NCI-H524 treated with DMSO at 0.1 percent for 48 hours (cell line): ENCODE data around the gene MNT.

ENCODE experiments used
- DNase-seq: peaks from one replicate; lab custom pipeline; 2025; lab: John Stamatoyannopoulos, UW

Gene MNT

DNA sequence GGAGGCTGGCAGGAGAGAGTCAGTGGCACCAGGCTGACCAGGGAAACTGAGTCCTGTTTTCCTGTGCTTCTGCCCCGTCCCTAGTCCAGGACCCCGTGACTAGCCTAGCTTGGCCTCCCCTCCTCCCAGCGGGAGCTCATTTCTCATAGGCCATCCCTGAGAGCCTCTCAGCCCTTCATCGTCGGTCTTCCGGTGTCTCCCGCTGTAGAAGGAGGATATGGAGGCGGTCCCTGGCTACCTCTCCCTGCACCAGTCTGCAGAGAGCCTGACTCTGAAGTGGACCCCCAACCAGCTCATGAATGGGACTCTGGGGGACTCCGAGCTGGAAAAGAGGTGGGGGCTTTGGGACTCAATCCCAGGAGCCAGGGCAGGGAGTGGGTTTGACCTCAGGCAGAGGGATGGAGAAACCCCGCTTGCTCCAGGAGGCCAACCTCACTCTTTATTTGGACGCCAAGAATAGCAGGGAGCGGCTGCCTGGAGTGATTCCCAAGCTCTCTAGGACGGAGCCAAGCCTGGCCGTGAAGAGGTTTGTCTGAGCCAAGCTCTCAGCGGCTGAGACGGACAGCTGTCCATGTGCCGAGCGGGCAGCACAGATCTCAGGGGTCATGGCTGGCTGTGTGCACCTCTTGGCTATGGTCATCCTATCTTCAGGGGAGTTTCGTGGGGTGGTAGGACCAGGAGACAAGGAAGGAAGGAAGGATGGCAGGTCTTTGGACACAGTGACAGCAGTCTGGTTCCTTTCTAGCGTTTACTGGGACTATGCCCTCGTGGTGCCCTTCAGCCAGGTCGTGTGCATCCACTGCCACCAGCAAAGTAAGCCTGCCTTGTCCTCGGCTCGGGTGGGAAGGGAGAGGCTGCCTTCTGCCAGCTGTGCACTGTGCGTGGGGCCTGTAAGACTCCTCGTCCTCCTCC, 36.8 kb downstream of the MNT start:
- no peak for DNase-seq

DNA sequence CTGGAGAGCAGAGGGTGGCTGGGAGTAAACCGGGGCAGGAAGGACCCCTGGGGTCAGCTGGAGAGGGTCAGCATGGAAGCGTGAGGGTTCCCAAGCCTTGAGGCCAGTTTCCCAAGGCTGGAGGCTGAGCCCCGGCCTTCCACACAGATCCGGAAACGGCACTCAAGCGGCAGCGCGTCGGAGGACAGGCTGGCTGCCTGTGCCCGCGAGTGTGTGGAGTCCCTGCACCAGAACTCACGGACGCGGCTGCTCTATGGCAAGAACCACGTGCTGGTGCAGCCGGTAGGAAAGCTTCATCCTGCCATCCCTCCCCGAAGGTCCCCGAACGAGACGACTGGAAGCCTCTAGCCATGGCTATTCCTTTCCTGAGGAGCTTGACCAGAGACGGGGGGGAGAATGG, 37.5 kb downstream of the MNT start:
- DNase-seq: no peak

DNA sequence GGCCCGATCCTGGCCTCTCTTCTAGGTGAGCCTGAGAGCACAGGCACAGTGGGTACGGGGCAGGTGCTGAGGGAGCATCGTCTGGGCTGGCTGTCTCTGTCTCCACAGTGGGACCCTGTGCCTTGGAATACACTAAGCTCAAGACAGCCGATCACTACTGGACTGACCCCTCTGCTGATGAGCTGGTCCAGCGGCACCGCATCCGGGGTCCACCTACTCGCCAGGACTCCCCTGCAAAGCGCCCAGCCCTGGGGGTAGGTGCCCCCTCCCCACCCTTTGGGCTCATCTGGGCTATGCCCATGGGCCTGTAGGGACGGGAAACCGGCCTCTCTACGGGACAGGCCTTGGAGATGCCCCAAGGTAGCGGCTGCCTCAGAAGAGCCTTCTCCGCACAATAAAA, 38.0 kb downstream of the MNT start:
- DNase-seq: no peak

DNA sequence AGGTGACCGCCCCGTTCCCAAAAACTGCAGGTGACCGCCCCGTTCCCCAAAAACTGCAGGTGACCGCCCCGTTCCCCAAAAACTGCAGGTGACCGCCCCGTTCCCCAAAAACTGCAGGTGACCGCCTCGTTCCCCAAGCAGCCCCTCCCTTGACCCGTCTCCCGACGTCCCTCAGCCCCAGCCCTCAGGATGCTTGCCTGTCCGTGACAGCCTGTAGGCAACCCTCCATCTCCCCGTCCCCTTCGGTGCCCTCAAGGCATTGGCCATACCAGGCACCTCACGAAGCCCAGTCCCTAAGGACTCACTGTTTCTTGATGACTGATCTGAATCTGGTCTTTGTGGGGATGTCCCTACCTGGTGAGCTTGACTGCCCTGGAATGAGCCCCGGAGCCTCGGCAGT, 38.4 kb downstream of the MNT start:
- DNase-seq: no peak

DNA sequence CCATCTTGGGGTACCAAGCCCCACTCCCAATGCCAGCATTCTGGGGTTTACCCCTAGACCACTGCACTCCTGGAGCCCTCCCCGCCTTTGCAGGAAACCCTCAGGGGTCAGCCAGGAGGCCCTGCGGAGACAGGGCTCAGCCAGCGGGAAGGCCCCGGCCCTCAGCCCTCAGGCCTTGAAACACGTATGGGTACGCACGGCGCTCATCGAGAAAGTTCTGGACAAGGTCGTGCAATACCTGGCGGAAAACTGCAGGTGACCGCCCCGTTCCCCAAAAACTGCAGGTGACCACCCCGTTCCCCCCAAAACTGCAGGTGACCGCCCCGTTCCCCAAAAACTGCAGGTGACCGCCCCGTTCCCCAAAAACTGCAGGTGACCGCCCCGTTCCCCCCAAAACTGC, 38.8 kb downstream of the MNT start:
- no peak for DNase-seq

DNA sequence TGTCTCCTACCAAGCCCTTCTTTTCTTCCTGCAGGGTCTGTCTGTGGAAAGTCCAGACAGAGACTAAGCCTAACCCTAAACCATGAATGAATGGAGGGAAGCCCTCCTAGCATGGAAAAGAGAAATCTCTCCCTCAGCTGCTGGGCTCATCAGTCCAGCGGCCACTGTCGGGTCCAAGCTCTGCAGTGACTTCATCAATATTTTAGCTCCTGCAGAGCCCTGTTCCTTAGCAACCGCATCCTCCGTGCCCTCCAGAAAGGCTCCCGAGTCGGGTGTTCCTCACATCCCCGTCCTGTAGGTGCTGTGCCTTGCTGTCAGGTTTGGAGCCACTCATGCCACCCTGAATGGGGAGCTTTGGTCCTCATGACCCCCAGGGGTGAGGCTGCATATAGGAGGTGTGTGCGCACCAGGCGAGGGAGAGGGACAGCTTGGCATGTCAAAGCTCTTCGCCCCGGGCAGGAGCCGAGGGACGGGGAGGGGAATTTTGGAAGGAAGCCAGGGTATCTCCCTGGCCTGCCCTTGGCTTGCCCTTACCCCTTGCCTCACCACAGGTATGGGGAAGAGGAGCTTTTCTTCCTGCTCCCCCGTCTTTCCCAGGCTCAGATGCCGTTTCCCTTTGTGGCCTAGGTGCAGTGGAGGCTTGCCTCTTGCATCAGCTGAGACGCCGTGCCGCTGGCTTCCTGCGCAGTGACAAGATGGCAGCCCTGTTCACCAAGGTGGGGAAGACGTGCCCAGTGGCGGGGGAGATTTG, 39.7 kb downstream of the MNT start:
- DNase-seq: no peak

DNA sequence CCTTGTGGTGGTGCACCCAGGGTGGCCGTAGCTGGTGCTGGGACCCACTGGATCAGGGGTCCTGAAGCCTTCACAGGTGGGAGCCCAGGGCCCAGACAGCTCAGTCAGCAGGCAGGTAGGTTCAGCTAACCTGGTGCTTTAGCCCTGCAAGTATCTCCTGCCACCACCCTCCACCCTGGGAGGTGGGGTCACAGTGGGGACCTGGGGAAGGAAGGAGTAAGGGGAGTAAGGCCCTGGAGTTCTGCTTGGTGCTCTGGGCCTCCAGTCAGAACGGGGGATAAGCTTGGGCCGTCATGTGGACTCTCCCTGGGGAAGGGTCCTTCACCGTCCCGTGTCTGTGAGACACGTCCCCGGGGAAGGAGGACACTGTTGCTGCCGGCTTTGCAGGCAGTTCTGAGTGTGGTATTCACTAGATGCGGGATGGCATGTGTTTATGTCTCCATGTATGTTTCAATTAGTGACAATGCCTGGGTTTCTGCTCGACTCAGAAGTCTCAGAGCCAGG, 42.9 kb downstream of the MNT start:
- no peak for DNase-seq

DNA sequence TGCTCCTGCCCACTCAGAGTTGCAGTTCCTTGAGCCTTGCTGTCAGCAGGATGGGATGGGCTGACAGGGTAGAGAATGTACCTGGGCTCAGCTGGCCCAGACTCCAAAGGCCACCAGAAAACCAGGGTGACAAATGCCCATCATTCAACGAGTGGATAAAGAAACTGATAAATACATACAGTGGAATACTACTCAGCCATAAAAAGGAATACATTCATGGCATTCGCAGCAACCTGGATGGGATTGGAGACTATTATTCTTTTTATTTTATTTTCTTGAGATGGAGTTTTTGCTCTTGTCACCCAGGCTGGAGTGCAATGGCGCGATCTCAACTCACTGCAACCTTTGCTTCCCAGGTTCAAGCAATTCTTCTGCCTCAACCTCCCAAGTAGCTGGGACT, 43.6 kb downstream of the MNT start:
- no peak for DNase-seq

DNA sequence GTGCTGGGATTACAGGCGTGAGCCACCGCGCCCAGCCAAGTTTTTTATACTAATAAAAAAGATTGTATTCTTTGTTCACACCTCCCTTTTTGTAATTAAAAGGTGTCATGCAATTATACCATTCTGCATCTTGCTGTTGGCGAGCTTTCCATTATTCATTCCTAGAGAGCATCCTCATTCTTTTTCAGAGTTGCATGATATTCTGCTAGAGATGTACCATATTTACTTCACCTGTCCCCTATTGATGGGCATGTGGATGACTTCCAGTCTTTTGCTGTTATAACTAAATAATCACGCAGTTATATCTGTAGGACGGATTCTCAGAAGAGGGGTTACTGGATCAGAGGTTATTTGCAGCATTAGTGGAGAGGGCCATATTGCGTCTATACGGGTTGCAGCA, 46.5 kb downstream of the MNT start:
- no peak for DNase-seq

DNA sequence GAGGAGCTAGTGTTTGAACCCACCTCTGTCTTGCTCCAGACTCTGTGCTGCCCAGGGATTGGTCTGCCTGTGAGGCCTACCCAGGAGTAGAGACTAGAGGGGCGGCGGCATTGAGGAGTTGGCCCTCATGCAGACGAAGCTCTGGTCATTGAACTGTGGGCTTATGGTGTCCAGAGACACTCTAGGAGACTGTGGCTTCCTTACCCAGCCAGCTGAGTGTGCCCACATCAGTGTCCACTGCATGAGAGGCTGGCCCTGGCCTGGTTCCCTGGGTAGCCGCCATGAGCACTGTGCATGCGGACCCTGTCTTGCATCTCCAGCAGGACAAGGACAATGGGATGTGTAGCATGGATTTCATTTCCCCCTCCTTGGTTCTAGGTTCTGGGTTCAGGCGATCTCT, 49.6 kb downstream of the MNT start:
- DNase-seq: no peak

DNA sequence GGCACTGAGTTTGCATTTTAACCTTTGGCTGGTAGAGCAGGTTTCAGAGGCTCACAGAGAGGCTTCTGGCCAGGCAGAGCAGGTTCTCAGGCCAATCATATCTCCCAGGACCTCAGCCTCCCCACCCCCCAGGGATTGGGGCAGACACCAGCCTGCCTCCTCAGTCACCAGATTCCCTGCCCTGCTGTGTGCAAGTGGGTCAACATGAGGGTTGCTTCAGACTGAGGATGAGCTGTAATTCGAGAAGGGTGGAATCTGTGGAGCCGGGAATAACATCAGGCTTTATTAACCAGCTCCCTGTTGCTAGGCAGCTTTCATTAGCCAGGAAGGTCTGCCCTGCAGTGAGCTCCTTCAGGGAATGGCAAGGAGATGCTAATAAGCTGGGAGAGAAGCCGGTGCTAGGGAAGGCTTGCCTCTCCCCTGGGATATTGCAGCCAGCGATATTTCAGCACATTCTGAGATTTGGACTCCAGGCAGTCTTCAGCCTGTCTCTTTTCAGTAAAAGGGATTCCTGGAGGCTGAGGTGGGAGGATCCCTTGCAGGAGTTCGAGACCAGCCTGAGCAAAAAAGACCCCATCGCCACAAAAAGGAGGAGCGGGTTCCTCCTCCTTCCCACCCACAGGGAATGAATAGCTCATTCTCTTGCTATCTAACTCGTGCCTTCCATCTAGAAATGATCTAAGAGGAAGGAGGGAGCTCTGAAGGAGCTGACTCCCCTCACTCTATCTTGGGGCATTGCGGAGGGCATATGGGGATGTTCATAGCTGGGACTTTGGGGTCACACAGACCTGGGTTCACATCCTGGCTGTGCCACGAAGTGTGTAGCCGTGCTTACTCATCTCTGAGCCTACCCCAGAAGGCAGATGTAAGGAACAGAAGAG, 52.8 kb downstream of the MNT start:
- DNase-seq: peak; percentile 98

DNA sequence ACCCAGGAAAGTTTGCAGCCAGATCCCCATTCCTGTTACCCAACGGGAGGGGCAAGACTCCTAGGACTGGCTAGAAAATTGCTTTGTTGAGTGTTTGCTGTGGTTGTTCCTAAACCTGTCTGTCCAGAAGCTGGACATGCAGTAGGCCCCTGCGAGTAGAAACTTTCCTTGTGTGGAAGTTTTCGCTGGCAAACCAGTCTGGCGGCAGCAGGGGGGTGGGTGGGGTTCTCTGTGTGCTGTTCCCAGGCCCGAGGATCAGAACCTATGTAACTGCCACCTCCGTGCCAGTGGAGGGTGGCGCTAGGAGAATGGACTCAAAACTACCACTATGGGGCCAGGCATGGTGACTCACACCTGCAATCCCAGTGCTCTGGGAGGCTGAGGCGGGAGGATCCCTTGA, 54.4 kb downstream of the MNT start:
- DNase-seq: no peak

DNA sequence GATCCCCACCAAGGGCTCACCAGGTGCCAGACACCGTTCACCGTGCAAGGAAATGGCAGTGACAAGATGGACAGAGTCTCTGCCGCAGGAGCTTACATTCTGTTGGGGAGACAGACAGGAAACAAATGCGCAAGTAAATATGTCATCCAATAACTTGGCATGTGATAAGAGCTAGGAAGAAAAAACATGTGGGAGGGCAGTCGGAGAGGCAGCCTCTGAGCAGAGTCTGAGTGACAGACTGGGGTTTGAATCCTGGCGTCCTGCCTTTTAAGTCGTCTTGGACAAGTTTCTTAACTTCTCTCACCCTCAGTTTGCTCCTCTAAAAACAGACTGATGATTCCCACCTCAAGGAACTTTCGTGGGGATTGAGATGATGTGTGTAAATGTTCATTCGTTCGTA, 56.3 kb downstream of the MNT start:
- DNase-seq: no peak

DNA sequence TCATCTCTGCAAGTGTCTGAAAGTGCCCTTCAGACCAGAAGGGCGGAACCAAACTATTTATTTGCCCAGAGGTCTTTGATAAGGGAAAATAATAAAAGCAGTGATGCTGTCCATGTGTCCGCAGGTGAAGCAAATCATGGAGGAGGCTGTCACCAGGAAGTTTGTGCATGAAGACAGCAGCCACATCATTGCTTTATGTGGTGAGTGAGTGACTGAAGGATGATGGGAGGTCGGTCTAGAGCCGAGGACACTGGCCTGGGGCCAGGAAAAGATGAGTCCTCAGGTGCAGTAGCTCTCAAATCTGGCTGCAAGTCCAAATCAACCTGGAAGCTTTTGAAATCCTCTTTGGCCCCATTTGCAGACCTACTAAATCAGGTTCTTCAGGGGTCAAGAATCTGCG, 57.4 kb downstream of the MNT start:
- DNase-seq: no peak

DNA sequence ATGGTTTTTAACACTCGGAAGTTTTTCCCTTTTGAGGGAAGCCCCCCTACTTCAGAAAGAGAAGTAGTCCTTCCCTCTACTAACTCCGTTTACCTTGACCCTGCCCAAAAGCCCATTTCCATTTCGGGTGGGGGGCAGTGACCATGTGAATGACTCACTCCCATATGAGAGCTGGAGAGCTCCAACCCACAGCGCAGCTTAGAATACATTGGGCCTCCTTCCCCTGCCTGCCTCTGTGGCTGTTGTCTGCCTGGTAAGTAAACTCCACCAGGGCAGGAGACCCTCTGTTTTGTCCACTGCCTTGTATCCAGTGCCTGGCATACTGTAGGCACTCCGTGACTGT, 62.6 kb downstream of the MNT start:
- no peak for DNase-seq

DNA sequence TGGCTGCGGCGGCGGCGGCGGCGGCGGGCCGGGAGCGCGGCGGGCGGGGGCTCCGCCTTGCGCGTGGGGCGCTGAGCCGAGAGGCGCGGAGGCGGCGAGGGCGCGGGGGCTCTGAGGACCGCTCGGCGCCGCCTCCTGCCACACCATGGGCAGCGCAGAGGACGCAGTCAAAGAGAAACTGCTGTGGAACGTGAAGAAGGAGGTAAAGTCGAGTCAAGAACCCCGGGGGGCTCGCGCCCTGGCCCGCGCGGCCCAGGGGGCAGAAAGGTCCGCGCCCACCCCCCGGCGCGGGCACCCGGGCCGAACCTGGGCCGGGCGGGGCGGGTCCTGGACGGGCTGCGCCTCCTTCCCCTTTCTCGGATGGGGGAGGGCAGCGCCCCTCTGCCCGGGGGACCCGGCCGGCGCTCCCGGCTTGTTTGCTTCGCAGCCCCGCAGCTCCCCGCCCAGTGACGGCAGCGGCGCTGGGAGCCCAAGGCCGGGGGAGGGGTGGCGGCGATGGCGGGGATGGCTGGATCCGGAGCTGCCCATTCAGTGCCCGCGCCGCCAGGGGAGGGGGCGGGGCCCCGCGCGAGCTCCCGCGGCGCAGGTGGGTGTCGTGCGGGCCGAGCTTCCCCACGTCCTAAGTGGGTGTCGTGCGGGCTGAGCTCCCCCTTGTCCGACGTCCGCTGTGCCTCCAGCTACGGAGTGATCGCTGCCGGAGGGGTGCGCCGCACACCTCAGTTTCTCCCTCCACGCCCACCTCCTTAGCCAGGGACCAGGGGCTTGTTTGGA, 63.1 kb downstream of the MNT start:
- DNase-seq: no peak

DNA sequence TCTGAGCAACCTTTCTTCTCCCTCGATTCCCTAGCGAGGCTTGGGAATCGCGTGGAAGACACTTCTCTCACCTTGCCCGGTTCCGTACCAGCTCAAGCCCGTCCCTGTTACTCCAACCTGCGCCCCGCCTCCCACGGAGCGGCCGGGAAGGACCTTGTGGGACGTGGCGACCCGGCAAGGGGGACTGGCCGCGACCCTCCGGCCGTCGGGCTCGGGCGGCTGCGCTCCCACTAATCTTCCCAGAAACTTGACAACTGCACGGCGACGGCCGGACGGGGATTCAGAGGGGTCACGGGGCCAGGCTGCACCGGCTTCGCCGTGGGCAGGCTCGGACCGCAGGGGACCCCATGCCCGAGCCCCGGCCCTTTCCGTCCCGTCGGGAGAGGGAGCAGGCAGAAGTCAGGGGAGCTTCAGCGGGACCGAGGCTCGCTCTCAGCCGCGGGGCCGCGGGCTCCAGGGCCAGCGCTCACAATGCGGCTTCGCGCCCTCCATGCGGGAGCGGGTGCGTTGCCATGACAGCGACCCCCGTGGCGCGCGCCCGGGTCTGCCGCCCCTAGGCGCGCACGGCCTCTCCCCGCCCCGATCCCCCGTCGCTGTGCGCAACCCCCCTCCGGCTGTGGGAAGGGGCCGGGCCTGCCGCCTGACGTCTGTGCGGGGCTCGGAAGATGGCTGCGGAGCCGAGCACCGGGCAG, 63.9 kb downstream of the MNT start, which contains the start of gene SGSM2:
Gene SGSM2 (plus strand): TSS at position 650 of the 692 bp plus-strand sequence. CDS start 188 bp downstream, outside the sequence.
- DNase-seq: no peak

DNA sequence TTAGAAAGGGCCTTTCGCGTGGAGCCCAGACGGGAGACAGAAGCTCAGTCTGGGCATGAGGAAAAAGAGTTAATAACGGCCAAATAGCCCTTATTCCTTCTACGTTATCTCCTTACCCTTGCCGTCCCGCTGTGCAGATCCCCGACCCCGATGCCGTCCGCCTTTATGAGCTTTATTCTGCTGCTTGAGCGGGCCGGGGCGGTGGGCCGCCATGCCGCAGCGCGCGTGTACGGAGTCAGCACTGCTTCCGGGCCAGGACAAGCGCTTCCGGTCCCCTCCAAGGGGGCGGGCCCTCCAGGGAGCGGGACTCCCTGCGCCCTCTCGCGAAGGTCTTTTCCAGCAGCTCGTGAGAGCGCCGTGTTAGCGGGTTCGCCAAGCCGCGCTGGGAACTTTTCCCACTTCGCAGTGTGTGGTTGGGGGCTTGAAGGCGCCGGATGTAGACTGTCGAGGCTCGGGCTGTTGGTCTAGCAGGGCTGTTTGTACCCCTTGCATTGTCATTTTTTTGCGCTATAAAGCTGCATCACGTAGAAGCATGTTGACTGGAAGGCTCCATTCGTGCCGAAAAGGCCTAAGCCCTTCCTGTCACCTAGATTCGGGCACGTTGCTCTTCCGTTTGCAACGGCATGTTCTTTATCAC, 64.5 kb downstream of the MNT start, which contains the start of gene TSR1:
Gene TSR1 (minus strand): TSS at position 243 of the 637 bp plus-strand sequence. CDS start 30 bp downstream, at position 213.
- peak; percentile 20 for DNase-seq

DNA sequence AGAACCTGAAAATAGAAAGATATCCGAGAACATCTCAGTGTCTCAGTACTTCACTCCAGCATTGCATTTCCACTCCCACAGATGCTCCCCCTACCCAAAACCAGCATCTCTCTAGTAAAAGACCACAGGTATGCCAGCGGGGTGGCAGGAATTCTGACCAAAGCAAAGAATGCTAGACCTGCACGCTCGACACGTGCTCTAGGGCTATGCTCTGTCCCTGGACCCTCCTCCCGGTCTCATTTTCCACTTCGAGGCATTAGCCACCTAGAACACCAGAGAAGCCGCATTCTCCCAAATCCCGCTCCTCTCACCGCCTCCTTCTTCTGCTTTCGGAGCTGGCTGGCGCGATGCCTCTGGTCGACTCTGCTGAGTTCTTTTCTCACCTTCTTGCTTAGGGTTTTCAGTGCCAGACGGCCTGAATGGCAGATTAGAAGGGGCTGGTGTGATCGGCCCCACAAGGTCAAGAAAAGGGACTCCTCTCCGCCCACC, 65.1 kb downstream of the MNT start:
- DNase-seq: no peak
